Adrenal gland (tissue), 12 donors: Measurements from ENCODE around the gene ATG9B. TPM values are rescaled to one million over a fixed set of nuclear protein-coding genes. Genes with fewer than 3 reads are reported as not detected.

Source experiments
- DNase-seq, 7 donors: peaks; one replicate each; pipeline ENCODE4 v3.0.0-alpha.2; 2019 to 2020
- H3K27ac ChIP-seq, 5 donors: fragments of 200-600 bp; sonication (generic) in 4 of 5; 1 replicate in 3 of 5; 2 replicates in 2 of 5; pipeline versions ENCODE4 v1.5.1 to v1.8.0; 2016 to 2020; ENCODE audit warnings: mild to moderate bottlenecking in 1 of 5
- H3K27me3 ChIP-seq: fragments of 200-600 bp; 2 replicates; pipeline ENCODE4 v1.8.0; 2021
- H3K36me3 ChIP-seq, 2 donors: fragments of 200-600 bp; replicated peaks in 1 of 2; 1 replicate in 1 of 2; 2 replicates in 1 of 2; pipeline versions ENCODE4 v1.5.1 to v1.8.0; 2018 to 2022
- H3K4me1 ChIP-seq, 2 donors: fragments of 200-600 bp; replicated peaks in 1 of 2; 1 replicate in 1 of 2; 2 replicates in 1 of 2; pipeline versions ENCODE4 v1.5.1 to v1.8.0; 2018 to 2021
- H3K4me3 ChIP-seq, 4 donors: fragments of 200-600 bp; sonication (generic) in 3 of 4; one replicate each; pipeline ENCODE4 v1.5.1; 2016 to 2018
- H3K9me3 ChIP-seq, 3 donors: fragments of 200-600 bp; sonication (generic) in 1 of 3; replicated peaks in 1 of 3; 1 replicate in 2 of 3; 2 replicates in 1 of 3; pipeline versions ENCODE4 v1.5.1 to v1.8.0; 2016 to 2021
- POLR2A ChIP-seq, 2 donors: fragments of 450-650 bp; IDR thresholded peaks; one replicate each; pipeline ENCODE4 v1.6.1; 2017; ENCODE audit warnings: antibody characterized with exemption in 2 of 2, mild to moderate bottlenecking in 2 of 2, moderate library complexity in 1 of 2
- WGBS, 4 donors: extraction: QIAGEN DNeasy Blood & Tissue Kit in 2 of 4; methylation state at CpG; one replicate each; pipeline versions ENCODE4 v1.1.5 to v1.1.7; 2013 to 2017; 5-methylcytosine and 5-hydroxymethylcytosine counted together
- intact Hi-C, 2 donors: fragments of 100-400 bp; cut with DNase I; formaldehyde crosslinking; loops; one replicate each; pipeline versions ENCODE4 v1.14.1 to v1.15.0; 2022 to 2023
- polyA plus RNA-seq, 3 donors: library from polyadenylated mRNA; stranded (reverse); fragments of 200-250 nt in 2 of 3; fragments of 350-450 nt in 1 of 3; fragmentation: Illumina TruSeq in 1 of 3; extraction: RNeasy Lipid Tissue Mini Kit (QIAGEN cat#74804) in 1 of 3; gene quantifications; one replicate each; pipeline ENCODE4 v1.2.3, GENCODE V29; 2013 to 2014
- total RNA-seq, 9 donors: library from RNA; depleted of rRNA in 4 of 9; stranded (reverse); fragments of >200 nt in 4 of 9; fragments of 120-200 nt in 1 of 9; fragmentation: NEBNext Ultra II Directional in 1 of 9; extraction: Animal tissue kit (Norgen Biotek cat#: 25700) in 1 of 9; gene quantifications; one replicate each; pipeline versions ENCODE4 v1.1.0 to v1.2.4, GENCODE V29; 2013 to 2023
- TF ChIP-seq, protein P1 (sequence below), 6 experiments: fragments of 450-650 bp in 4 of 6; fragments of 200-600 bp in 2 of 6; sonication (generic) in 1 of 6; IDR thresholded peaks; 1 replicate in 5 of 6; 2 replicates in 1 of 6; pipeline versions ENCODE4 v1.5.1 to v1.8.0; 2016 to 2021; ENCODE audit warnings: antibody characterized with exemption in 6 of 6, mild to moderate bottlenecking in 2 of 6, moderate library complexity in 1 of 6
- donor health status: healthy with polysubstance abuse.
- donor health status: Bipolar disorder and iron deficiency.
- donor health status: DM: yes; HTN: yes; CAD: no.
- donor health status: DM: no; HTN: no; CAD: no.
- donor health status: DM: no; HTN: no; CAD: no.
- donor health status: DM: yes; HTN: yes; CAD: no.

Gene ATG9B
- total and polyA plus RNA-seq, 12 donors = 0.23 to 7.8 (median 0.46) TPM; not detected in 2

GRCh38 chr7:151057506-151057988, 33.3 kb upstream of the ATG9B start, which contains the start of gene CDK5:
CDK5 (minus strand) TSS chr7:151057897; CDS start chr7:151057848, 49 bp downstream.
- DNase-seq = peak in 1 of 7 donors; percentile 40
- Histone ChIP-seq H3K9me3 (no peaks in the 10 kb centered on the region), H3K4me3 (peak within 1 kb of the TSS; percentile 30 to 98 (median 90)), H3K27ac (peak within 1 kb of the TSS; percentile 92 to 96 (median 96)), H3K36me3 (no peaks in the 10 kb centered on the region), H3K4me1 (peaks cover 36 to 47% of the 10 kb centered on the region in 2 donors), H3K27me3 (no peaks in the 10 kb centered on the region)
- intact Hi-C loops = no loop called here
- WGBS, 4 donors = 0 to 1% (median 0%) methylated on average over 13 to 30 of the region's 30 CpGs
- TF ChIP-seq POLR2A (IDR thresholded peaks at IDR 0.05) = no peak
- TF ChIP-seq, protein P1, sequence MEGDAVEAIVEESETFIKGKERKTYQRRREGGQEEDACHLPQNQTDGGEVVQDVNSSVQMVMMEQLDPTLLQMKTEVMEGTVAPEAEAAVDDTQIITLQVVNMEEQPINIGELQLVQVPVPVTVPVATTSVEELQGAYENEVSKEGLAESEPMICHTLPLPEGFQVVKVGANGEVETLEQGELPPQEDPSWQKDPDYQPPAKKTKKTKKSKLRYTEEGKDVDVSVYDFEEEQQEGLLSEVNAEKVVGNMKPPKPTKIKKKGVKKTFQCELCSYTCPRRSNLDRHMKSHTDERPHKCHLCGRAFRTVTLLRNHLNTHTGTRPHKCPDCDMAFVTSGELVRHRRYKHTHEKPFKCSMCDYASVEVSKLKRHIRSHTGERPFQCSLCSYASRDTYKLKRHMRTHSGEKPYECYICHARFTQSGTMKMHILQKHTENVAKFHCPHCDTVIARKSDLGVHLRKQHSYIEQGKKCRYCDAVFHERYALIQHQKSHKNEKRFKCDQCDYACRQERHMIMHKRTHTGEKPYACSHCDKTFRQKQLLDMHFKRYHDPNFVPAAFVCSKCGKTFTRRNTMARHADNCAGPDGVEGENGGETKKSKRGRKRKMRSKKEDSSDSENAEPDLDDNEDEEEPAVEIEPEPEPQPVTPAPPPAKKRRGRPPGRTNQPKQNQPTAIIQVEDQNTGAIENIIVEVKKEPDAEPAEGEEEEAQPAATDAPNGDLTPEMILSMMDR (IDR thresholded peaks at IDR 0.05) = no peak

DNA sequence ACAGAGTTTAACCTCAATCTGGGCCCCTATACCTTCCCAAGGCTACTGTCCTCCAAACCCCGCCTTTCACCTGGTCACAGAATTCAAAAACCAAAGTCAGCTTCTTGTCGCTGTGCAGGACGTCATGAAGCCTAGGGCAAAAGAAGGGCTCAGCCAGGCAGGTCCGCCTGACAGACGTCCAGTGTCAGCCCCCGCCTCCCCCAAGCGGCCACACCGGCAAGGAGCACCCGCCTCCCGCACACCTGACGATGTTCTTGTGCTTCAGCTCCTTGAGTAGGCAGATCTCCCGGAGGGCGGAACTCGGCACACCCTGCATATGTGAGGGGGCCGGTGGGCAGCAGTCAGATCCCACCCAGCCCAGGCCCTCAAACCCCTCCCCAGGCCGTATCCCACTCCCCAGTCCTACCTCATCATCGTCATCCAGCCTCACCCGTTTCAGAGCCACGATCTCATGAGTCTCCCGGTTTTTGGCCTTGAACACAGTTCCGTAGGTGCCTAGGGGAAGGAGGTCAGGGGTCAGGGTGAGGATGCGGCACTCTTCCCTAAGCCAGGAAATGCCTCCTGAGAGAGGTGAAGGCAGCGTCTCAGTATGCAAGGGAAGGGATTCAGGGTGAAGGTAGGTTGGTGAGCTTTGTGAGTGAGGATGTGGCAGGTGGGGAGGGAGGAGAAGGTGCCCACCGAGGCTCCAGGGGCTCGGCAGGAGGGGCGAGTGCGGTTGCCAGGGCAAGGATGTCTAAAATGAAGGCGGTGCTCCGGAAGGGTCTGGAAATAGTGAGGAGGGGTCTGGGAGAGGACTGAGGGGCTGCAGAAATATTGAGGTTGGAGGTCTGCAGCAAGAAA, 32.6 kb upstream of the ATG9B start:
- Histone ChIP-seq H3K4me1 (peaks cover 29 to 41% of the 10 kb centered on the region in 2 donors), H3K27me3 (no peaks in the 10 kb centered on the region), H3K27ac (no peak overlapping the region), H3K4me3 (peak overlapping the region; percentile 12 to 98 (median 57)), H3K9me3 (no peaks in the 10 kb centered on the region), H3K36me3 (no peaks in the 10 kb centered on the region)
- TF ChIP-seq POLR2A (IDR thresholded peaks at IDR 0.05) = no peak
- TF ChIP-seq, protein P1 (IDR thresholded peaks at IDR 0.05) = no peak
- 18 to 44% (median 36%) methylated on average over 17 to 29 of the region's 29 CpGs for WGBS, 4 donors
- DNase-seq = peak in 1 of 7 donors; percentile 36
- intact Hi-C loops = no loop called here

- intact Hi-C loops = no loop called here
- H3K9me3 ChIP-seq = no peaks in the 10 kb centered on the region
- H3K4me3 ChIP-seq = no peak overlapping the region
- no peaks in the 10 kb centered on the region for H3K27me3 ChIP-seq
- DNase-seq = no peak
- TF ChIP-seq, protein P1 (IDR thresholded peaks at IDR 0.05) = no peak
- TF ChIP-seq POLR2A (IDR thresholded peaks at IDR 0.05) = no peak
- H3K4me1 ChIP-seq = peaks cover 23 to 35% of the 10 kb centered on the region in 2 donors
- WGBS, 4 donors = 87 to 96% (median 90%) methylated on average over 3 to 6 of the region's 6 CpGs
- H3K36me3 ChIP-seq = no peaks in the 10 kb centered on the region
- no peak overlapping the region for H3K27ac ChIP-seq
Measured at GRCh38 chr7:151056283-151056665, 32.0 kb upstream of the ATG9B start.

DNA sequence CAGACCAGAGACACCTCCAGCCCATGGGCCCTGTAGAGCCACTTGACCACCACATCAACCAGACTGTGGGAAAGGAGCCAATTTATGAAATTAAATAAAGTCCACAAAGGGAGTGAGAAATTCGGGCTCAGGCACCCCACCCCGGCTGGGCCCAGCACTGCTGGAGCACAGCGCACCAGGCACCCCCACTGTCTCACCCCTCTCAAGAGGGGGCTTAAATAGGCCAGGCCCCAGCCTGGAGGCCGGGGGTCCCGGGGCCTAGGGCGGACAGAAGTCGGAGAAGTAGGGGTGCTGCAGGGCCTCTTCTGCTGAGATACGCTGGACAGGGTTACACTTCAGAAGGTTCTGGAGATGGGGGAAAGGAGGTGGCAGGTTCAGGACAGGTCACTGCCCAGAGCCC, 29.5 kb upstream of the ATG9B start:
- no peak for DNase-seq
- TF ChIP-seq, protein P1 (IDR thresholded peaks at IDR 0.05) = no peak
- no peak for TF ChIP-seq POLR2A (IDR thresholded peaks at IDR 0.05)
- H3K27me3 ChIP-seq = no peaks in the 10 kb centered on the region
- H3K4me3 ChIP-seq = no peak overlapping the region
- H3K9me3 ChIP-seq = no peaks in the 10 kb centered on the region
- H3K36me3 ChIP-seq = no peaks in the 10 kb centered on the region
- 88 to 92% (median 89%) methylated on average over 3 to 8 of the region's 8 CpGs for WGBS, 4 donors
- no peak overlapping the region for H3K27ac ChIP-seq
- H3K4me1 ChIP-seq = peaks cover 5 to 20% of the 10 kb centered on the region in 2 donors
- intact Hi-C loops = no loop called here
